Adrenal gland (tissue), 19 donors: ENCODE measurements around the gene CARD18. TPM values are rescaled to one million over a fixed set of nuclear protein-coding genes. Genes with fewer than 3 reads are reported as not detected.

Experiments
- DNase-seq, 7 donors: peaks; one replicate each; pipeline ENCODE4 v3.0.0-alpha.2; 2019 to 2020
- H3K27ac ChIP-seq, 5 donors: fragments of 200-600 bp; sonication (generic) in 4 of 5; 1 replicate in 3 of 5; 2 replicates in 2 of 5; pipeline versions ENCODE4 v1.5.1 to v1.8.0; 2016 to 2020; ENCODE audit warnings: mild to moderate bottlenecking in 1 of 5
- H3K27me3 ChIP-seq: fragments of 200-600 bp; 2 replicates; pipeline ENCODE4 v1.8.0; 2021
- H3K36me3 ChIP-seq, 2 donors: fragments of 200-600 bp; replicated peaks in 1 of 2; 1 replicate in 1 of 2; 2 replicates in 1 of 2; pipeline versions ENCODE4 v1.5.1 to v1.8.0; 2018 to 2022
- H3K4me1 ChIP-seq, 2 donors: fragments of 200-600 bp; replicated peaks in 1 of 2; 1 replicate in 1 of 2; 2 replicates in 1 of 2; pipeline versions ENCODE4 v1.5.1 to v1.8.0; 2018 to 2021
- H3K4me3 ChIP-seq, 4 donors: fragments of 200-600 bp; sonication (generic) in 3 of 4; one replicate each; pipeline ENCODE4 v1.5.1; 2016 to 2018
- H3K9me3 ChIP-seq, 3 donors: fragments of 200-600 bp; sonication (generic) in 1 of 3; replicated peaks in 1 of 3; 1 replicate in 2 of 3; 2 replicates in 1 of 3; pipeline versions ENCODE4 v1.5.1 to v1.8.0; 2016 to 2021
- POLR2A ChIP-seq, 2 donors: fragments of 450-650 bp; IDR thresholded peaks; one replicate each; pipeline ENCODE4 v1.6.1; 2017; ENCODE audit warnings: antibody characterized with exemption in 2 of 2, mild to moderate bottlenecking in 2 of 2, moderate library complexity in 1 of 2
- WGBS, 4 donors: extraction: QIAGEN DNeasy Blood & Tissue Kit in 2 of 4; methylation state at CpG; one replicate each; pipeline versions ENCODE4 v1.1.5 to v1.1.7; 2013 to 2017; 5-methylcytosine and 5-hydroxymethylcytosine counted together
- intact Hi-C, 2 donors: fragments of 100-400 bp; cut with DNase I; formaldehyde crosslinking; loops; one replicate each; pipeline versions ENCODE4 v1.14.1 to v1.15.0; 2022 to 2023
- long read RNA-seq, 10 donors: library from polyadenylated mRNA in 3 of 10; unstranded in 2 of 10; stranded (forward) in 1 of 10; transcript quantifications; one replicate each; pipeline ENCODE4 v2.0.0 and lab custom pipeline, GENCODE V29; 2021 to 2026
- polyA plus RNA-seq, 3 donors: library from polyadenylated mRNA; stranded (reverse); fragments of 200-250 nt in 2 of 3; fragments of 350-450 nt in 1 of 3; fragmentation: Illumina TruSeq in 1 of 3; extraction: RNeasy Lipid Tissue Mini Kit (QIAGEN cat#74804) in 1 of 3; gene quantifications; one replicate each; pipeline ENCODE4 v1.2.3, GENCODE V29; 2013 to 2014
- total RNA-seq, 9 donors: library from RNA; depleted of rRNA in 4 of 9; stranded (reverse); fragments of >200 nt in 4 of 9; fragments of 120-200 nt in 1 of 9; fragmentation: NEBNext Ultra II Directional in 1 of 9; extraction: Animal tissue kit (Norgen Biotek cat#: 25700) in 1 of 9; gene quantifications; one replicate each; pipeline versions ENCODE4 v1.1.0 to v1.2.4, GENCODE V29; 2013 to 2023
- TF ChIP-seq, protein P1 (sequence below), 6 experiments: fragments of 450-650 bp in 4 of 6; fragments of 200-600 bp in 2 of 6; sonication (generic) in 1 of 6; IDR thresholded peaks; 1 replicate in 5 of 6; 2 replicates in 1 of 6; pipeline versions ENCODE4 v1.5.1 to v1.8.0; 2016 to 2021; ENCODE audit warnings: antibody characterized with exemption in 6 of 6, mild to moderate bottlenecking in 2 of 6, moderate library complexity in 1 of 6
- donor health status: healthy with polysubstance abuse.
- donor health status: Bipolar disorder and iron deficiency.
- donor health status: DM: yes; HTN: yes; CAD: no.
- donor health status: DM: no; HTN: no; CAD: no.
- donor health status: DM: no; HTN: no; CAD: no.
- donor health status: DM: yes; HTN: yes; CAD: no.

CARD18 gene, protein sequence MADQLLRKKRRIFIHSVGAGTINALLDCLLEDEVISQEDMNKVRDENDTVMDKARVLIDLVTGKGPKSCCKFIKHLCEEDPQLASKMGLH
- total RNA-seq (not detected), polyA plus RNA-seq (not detected)
- long read RNA-seq, donor 1: 0 reads
- long read RNA-seq, donor 2: 0 reads
- long read RNA-seq, donor 3: 0 reads
- long read RNA-seq, donor 4: 0 reads
- long read RNA-seq, donor 5: 0 reads
- long read RNA-seq, donor 6: 0 reads
- long read RNA-seq, donor 7: 0 reads
- long read RNA-seq, donor 8: 0 reads
- long read RNA-seq, donor 9: 0 reads
- long read RNA-seq, donor 10: 0 reads

DNA sequence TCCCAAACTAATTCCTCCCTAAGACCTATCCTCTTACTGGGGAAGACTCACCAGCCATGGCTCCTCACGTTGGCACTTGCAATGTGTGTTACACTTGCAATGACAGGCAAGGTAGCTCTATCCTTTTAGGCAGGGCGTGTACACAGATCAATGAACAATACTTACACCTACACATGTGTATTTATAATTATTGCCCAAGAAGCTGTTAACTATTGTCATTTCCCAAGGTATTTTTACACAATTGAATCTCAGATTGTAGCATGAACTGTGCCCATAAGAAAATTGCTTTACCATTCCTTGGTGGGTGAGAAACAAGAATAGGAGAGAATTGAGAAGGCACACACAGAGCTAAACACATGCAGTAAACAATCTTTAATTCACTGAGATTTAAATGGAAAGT is at the start of gene CARD18:
Gene CARD18, minus strand, starts transcription at position 101 of the 400 bp plus-strand sequence. Its CDS starts 43 bp downstream, at position 58.
- Histone ChIP-seq H3K27ac (no peak within 1 kb of the TSS), H3K9me3 (no peaks in the 10 kb centered on the region), H3K27me3 (no peaks in the 10 kb centered on the region), H3K4me1 (no peaks in the 10 kb centered on the region), H3K36me3 (no peaks in the 10 kb centered on the region), H3K4me3 (no peak within 1 kb of the TSS)
- TF ChIP-seq, protein P1, sequence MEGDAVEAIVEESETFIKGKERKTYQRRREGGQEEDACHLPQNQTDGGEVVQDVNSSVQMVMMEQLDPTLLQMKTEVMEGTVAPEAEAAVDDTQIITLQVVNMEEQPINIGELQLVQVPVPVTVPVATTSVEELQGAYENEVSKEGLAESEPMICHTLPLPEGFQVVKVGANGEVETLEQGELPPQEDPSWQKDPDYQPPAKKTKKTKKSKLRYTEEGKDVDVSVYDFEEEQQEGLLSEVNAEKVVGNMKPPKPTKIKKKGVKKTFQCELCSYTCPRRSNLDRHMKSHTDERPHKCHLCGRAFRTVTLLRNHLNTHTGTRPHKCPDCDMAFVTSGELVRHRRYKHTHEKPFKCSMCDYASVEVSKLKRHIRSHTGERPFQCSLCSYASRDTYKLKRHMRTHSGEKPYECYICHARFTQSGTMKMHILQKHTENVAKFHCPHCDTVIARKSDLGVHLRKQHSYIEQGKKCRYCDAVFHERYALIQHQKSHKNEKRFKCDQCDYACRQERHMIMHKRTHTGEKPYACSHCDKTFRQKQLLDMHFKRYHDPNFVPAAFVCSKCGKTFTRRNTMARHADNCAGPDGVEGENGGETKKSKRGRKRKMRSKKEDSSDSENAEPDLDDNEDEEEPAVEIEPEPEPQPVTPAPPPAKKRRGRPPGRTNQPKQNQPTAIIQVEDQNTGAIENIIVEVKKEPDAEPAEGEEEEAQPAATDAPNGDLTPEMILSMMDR (IDR thresholded peaks at IDR 0.05): no peak
- TF ChIP-seq POLR2A (IDR thresholded peaks at IDR 0.05): no peak
- no peak for DNase-seq
- WGBS, 4 donors: 67 to 82% (median 72%) methylated on average over 2 of the region's 2 CpGs
- intact Hi-C loops: no loop called here

DNA sequence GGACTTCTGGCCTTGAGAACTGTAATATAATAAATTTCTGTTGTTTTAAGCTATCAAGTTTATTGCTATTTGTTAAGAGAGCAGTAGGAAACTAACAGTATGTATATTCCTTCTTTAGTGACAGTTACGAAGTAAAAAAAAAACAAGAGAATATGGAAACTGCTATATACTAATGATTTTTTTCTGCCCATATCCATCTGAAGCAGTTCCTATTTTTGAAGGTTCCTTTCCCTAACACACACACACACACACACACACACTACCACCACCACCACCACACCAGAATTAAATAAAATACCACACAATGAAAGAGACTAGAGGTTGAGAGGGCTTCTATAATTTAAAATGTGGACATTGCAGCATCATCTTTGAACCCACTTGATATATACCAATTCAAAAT is 44.4 kb upstream of the CARD18 start:
- Histone ChIP-seq H3K36me3 (no peaks in the 10 kb centered on the region), H3K4me3 (no peak overlapping the region), H3K27ac (no peak overlapping the region), H3K27me3 (no peaks in the 10 kb centered on the region), H3K9me3 (no peaks in the 10 kb centered on the region), H3K4me1 (no peaks in the 10 kb centered on the region)
- intact Hi-C loops: no loop called here
- no peak for TF ChIP-seq POLR2A (IDR thresholded peaks at IDR 0.05)
- TF ChIP-seq, protein P1 (IDR thresholded peaks at IDR 0.05): no peak
- 61 to 75% (median 70%) methylated on average over 1 of the region's 1 CpG for WGBS, 4 donors
- DNase-seq: no peak

DNA sequence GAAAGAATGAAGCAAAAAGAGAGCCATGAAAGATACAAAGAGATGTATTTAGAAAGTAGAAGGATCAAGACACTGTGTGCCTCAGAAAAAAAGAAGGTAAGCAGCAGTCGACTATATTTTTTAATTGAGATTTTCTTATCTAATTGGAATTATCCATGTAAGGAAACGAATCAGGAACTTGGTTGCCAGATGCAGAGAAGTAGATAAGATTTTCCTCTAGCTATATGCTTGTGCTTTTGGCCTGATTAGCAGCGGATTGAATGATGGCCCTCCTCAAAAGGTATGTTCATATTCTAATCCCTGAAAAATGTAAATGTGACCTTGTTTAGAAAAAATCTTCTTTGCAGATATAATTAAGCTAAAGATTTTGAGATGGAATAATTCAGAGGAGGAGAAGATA is 43.9 kb upstream of the CARD18 start:
- no peak for TF ChIP-seq POLR2A (IDR thresholded peaks at IDR 0.05)
- TF ChIP-seq, protein P1 (IDR thresholded peaks at IDR 0.05): no peak
- Histone ChIP-seq H3K4me3 (no peak overlapping the region), H3K27me3 (no peaks in the 10 kb centered on the region), H3K4me1 (no peaks in the 10 kb centered on the region), H3K9me3 (no peaks in the 10 kb centered on the region), H3K27ac (no peak overlapping the region), H3K36me3 (no peaks in the 10 kb centered on the region)
- DNase-seq: no peak
- WGBS, 4 donors: 57 to 75% (median 65%) methylated on average over 3 of the region's 3 CpGs
- intact Hi-C loops: no loop called here

DNA sequence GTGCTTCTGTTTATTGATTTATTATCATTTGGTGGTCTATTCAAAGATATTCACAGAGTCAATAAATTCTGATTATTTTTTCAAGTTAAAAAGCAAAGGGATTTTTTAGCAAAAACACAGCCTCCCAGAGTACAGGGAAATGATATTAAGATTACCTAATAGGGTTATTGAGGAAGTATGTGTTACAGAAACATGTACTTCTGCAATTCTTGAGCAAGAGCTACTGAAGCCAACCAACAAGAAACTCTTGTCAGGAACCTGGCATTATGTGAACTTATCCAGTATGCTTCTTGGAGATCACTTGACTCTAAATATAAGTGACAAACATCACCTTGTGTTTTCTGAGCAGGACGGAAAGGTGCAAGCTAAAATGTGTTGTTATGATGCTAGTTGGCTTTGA is 42.0 kb upstream of the CARD18 start:
- H3K9me3 ChIP-seq: no peaks in the 10 kb centered on the region
- no peak for DNase-seq
- 38 to 74% (median 60%) methylated on average over 1 of the region's 1 CpG for WGBS, 4 donors
- H3K4me3 ChIP-seq: no peak overlapping the region
- H3K27ac ChIP-seq: no peak overlapping the region
- TF ChIP-seq, protein P1 (IDR thresholded peaks at IDR 0.05): no peak
- no peak for TF ChIP-seq POLR2A (IDR thresholded peaks at IDR 0.05)
- no peaks in the 10 kb centered on the region for H3K36me3 ChIP-seq
- no peaks in the 10 kb centered on the region for H3K27me3 ChIP-seq
- no peaks in the 10 kb centered on the region for H3K4me1 ChIP-seq
- intact Hi-C loops: no loop called here
